ENCODE results near the gene MYBL2.
A peak's percentile ranks its signal among the peaks of the same experiment; 100 is the strongest.

The MYBL2 gene

DNA sequence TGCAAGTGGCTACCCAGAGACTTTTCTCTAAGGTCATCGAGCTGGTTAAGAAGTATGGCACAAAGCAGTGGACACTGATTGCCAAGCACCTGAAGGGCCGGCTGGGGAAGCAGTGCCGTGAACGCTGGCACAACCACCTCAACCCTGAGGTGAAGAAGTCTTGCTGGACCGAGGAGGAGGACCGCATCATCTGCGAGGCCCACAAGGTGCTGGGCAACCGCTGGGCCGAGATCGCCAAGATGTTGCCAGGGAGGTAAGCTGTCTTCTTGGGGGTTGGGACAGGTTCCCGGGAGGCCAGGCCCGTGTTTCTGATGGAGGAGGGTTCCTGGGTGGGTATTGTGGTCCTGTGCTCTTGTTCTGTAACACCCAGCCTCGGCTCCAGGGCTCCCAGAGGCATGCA, 19.9 kb downstream of the MYBL2 start:
- DNase-seq, result no peak

DNA sequence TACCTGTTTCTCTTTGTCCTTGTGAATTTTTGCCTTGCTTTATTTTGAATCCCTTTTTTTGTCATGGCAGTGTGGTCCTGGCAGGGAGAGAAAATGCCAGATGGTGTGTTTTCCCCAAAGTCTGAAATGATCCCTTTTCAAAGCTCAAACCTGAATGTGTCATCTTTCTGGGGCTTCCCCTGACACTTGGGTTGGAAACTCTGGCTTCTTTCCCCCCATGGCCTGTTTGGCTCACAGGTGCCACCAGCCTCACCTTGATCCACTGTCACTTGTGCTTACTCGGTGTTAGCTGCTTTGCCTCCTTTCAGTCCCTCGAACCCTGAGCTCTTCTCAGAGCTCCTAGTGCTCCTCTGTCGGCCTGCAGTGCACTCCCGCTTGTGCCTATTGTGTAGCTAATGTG, 22.3 kb downstream of the MYBL2 start:
- DNase-seq, result no peak

DNA sequence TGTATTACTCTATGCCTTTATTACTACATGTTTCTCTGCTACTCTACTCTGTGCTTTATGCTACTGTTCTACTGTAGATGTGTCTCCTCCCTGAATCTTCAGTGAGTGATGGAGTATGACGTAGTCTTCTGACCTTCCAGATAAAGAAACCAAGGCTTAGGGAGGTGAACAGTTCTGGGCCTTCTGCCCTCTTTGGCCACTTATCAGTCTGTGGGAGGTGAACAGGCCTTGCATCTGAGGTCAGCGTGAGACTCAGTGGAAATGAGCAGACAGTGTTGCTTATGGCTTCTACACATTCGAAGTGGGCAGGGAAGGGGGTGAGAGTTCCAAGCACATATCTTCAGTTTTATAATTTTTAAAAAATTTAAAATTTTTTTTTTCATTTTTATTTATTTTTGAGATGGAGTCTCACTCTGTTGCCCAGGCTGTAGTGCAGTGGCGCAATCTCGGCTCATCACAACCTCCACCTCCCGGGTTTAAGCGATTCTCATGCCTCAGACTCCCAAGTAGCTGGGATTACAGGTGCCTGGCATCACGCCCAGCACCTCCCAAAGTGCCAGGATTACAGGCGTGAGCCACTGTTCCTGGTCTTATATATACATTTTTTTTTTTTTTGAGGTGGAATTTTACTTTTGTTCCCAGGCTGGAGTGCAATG, 24.2 kb downstream of the MYBL2 start:
- no peak for DNase-seq

- DNase-seq, result peak; percentile 37
Observed at GRCh38 chr20:43691928-43692524, 25.1 kb downstream of the MYBL2 start.

- no peak for DNase-seq
Observed at GRCh38 chr20:43694763-43695162, 27.8 kb downstream of the MYBL2 start.

- no peak for DNase-seq
Observed at GRCh38 chr20:43695571-43695970, 28.7 kb downstream of the MYBL2 start.

- no peak for DNase-seq
Observed at GRCh38 chr20:43699941-43700565, 33.1 kb downstream of the MYBL2 start.

- DNase-seq, result no peak
Observed at GRCh38 chr20:43700627-43701026, 33.7 kb downstream of the MYBL2 start.

GRCh38 chr20:43702502-43702901, 35.6 kb downstream of the MYBL2 start:
- no peak for DNase-seq

DNA sequence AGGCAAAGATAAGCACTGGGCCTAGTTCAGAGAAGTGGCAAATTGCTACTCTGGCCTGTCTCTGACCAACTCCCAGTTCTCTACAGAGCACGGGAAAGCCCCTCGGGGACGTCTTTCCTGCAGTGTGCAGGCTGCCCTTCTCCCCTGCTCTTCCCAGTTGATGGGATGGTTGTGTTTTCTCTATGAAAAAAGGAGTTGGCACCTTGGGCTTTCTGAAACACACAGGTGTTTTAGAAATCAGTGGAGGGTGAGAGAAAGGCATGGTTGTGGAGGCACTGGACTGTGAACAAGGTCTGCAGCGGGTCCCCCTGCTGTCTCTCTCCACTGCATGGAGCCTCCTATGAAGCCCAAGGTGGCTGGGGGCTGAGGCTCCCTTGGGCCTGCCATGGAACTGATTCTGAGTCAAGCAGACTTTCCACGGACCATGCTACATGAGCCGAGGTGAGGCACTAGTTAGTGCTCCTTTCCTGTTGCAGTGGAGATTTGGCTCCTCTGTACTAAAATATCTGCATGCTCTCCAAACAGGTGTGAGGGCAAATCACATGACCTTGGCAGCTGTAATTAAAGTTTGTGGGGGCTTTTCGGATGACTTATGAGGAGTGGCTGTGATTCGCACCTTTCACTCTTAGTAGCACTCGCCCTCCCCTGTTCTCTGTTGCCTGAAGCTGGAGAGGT, 43.6 kb downstream of the MYBL2 start:
- DNase-seq, result no peak

DNA sequence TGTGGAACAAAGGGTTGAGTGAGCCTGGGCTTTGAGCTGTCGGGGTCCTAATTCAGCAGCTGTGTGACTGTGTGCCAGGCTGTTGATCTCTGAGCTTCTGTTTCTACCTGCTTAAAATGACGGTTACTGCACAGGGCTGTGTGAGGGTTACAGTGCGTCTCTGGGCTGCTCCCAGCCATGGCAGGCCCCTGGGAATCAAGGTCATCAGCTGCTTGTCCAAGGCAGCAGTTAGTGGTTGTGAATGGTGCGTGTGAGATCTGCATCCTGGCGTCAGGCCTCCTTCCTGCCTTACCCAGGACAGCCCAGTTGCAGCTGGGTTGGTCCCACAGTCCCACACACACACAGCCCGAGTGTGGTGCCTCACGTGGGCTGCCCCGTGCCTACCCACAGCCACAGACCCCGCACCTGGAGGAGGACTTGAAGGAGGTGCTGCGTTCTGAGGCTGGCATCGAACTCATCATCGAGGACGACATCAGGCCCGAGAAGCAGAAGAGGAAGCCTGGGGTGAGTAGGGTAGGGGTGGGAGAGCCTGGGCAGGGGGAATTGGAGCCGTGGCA, 44.3 kb downstream of the MYBL2 start:
- DNase-seq, result no peak

DNA sequence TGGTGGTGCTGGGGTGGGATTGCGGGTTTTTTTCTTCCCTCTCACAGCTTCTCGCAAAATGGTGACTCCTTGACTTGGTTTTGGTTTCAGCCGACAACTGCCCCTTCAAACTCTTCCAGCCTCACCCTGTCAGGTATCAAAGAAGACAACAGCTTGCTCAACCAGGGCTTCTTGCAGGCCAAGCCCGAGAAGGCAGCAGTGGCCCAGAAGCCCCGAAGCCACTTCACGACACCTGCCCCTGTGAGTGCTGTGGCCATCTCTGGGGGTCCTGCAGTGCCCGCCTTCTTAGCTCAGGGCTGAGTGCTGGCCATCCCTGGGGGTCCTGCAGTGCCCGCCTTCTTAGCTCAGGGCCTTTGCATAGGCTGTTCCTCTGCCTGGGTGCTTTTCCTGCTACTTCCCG, 48.1 kb downstream of the MYBL2 start:
- DNase-seq, result no peak

- DNase-seq, result no peak
Observed at GRCh38 chr20:43715511-43715910, 48.6 kb downstream of the MYBL2 start.

GRCh38 chr20:43716123-43716522, 49.2 kb downstream of the MYBL2 start:
- no peak for DNase-seq

DNA sequence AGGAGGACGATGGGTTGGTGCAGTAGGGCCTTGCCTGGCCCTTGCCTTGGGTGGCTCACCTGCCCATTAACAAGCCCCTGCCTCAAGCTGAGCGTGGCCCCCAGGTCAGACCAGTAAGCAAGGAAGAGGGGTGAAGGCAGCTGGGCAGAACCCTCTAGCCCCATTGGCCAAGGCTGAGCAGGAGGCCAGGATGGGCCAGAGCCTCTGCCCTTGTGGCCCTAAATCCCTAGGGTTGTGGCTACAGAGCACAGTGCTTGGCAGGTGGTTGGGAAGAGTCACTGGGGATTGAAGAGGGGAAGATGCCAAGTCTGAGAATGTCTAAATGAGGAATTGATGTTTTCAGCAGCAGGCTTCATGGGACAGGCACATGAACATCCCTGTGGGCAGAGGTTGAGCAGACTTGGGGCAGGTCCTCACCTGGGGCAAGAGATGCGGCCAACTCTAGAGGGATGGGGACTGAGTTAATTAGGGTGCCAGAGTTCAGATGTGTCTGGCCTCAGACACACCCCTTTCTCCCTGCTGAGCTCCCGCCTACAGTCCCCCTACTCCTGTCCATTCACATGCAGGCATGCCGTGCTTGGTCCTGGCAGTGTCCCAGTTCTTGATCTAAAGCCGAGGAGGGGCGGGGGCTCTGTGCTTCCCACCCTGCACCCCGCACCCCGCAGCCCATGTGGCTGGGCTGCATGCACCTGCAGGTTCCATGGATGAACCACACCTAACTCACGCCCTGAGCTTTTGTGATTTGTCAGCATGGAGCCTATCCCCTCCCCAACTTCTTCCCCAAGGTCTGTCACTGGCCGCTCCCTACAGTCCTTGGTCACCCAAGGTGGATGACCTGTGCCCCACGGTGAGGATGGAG, 50.1 kb downstream of the MYBL2 start:
- DNase-seq, result no peak

- no peak for DNase-seq
Observed at GRCh38 chr20:43717616-43717995, 50.7 kb downstream of the MYBL2 start.

DNA sequence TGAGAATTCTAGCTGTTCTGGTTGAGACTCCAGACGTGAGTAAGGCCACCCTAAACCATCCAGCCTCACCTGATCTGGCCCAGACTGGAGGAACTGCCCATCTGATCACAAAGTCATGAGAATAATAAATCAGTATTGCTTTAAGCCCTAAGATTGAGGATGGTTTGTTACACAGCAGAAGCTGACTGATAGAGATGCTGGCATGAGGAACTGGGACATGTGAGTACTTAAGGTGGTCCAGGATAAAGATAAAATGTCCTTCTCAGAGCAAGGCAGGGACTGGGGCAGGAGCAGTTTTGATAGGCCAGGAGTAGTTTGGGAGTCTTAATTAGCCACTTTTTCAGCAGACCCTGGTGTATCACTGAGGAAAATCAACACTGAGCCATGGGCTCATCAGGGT, 53.1 kb downstream of the MYBL2 start:
- no peak for DNase-seq

- no peak for DNase-seq
Observed at GRCh38 chr20:43721097-43721428, 54.1 kb downstream of the MYBL2 start.

GRCh38 chr20:43721429-43722152, 54.7 kb downstream of the MYBL2 start:
- no peak for DNase-seq

DNA sequence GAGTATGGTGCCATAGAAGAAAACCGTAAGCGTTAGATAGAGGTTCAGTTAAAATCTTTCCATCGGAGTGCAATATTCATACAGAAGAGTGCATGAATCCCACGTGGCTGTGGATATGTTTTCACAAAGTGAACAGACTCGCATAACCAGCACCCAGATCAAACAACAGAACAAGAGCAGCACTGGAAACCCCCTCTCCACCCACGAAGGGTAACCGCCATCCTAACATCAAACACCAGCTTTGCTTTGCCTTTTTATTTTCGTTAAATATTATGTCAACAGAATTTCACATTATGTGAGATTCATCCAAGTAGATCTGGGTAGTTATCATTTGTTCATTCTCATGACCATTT, 55.2 kb downstream of the MYBL2 start:
- DNase-seq, result no peak

DNA sequence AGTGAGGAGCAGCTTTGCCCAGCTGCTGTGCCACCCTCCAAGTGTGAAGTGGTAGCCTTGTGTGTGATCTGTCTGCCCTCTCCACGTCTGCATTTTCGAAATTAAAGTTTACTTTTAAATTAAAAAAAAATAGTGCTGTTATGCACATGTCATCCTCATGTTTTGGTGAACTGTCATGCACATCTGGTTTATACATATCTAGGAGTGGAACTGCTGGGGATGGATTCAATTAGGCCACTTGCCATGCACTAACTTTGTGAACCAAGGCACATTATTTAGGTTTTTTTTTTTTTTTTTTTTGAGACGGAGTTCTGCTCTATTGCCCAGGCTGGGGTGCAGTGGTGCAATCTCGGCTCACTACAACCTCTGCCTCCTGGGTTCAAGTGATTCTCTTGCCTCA, 56.3 kb downstream of the MYBL2 start:
- DNase-seq, result no peak

DNA sequence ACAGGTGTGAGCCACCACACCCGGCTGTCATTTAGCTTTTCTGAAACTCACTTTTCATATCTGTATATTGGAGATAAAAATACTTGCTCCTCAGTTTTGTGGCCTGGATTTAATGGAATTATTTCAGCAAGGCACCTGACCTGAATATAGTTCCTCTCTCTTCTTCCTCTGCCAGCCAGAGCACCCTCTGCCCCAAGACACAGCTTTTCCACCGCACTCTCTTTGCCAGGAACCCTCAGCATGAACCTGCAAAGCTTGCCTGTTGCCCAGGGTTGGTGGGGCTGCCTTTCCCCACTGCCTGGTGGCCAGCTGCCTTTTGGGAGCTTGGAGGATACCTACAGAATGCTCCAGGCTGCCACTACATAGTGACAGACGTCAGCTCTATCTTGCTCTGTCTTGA, 56.8 kb downstream of the MYBL2 start:
- DNase-seq, result no peak

Measured in inflammatory macrophage treated with lipopolysaccharide for 4 hours (primary cell).